ENCODE measurements around the gene SLC4A1. TPM values are rescaled to one million over a fixed set of nuclear protein-coding genes. Genes with fewer than 3 reads are reported as not detected.

SLC4A1 gene
- total and polyA plus RNA-seq, 2 of the 13 experiments (the other 11 are each of a cell fraction or from before 2014, with no cell fraction given), result not detected

DNA sequence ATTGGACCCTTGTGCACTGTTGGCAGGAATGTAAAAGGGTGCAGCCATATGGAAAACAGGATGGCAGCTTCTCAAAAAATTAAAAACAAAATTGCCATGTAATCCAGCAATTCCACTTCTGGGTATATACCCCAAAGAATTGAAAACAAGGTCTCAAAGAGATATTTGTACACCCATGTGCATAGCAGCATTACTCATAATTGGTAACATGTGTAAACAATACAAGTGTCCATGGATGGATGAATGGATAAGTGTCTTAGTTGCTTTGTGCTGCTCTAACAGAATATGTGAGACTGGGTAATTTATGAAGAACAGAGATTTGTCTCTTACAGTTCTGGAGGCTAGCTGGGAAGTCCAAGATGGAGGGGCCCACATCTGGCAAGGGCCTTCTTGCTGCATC, 36.7 kb upstream of the SLC4A1 start:
- no peak overlapping the region for H3K4me3 ChIP-seq (replicated peaks in 1 of 3; ENCODE audit: insufficient read depth in 1 of 3, low read depth in 2 of 3, low read length in 3 of 3)
- no peak overlapping the region for H3K9ac ChIP-seq (ENCODE audit: insufficient read depth, low read depth, low read length)
- H3K36me3 ChIP-seq (replicated peaks in 1 of 2; ENCODE audit: control insufficient read depth in 1 of 2, insufficient read depth in 2 of 2, low read length in 2 of 2), result no peaks in the 10 kb centered on the region
- H3K27ac ChIP-seq (ENCODE audit: extremely low read length, insufficient read depth, low read length), result no peak overlapping the region
- no peaks in the 10 kb centered on the region for H3K9me3 ChIP-seq (ENCODE audit: low read length)
- FAIRE-seq (no peak), DNase-seq (ENCODE audit: low spot score) (no peak), ATAC-seq (no peak)
- no peak overlapping the region for H3K4me2 ChIP-seq (ENCODE audit: low read depth, low read length)
- H3K79me2 ChIP-seq (ENCODE audit: insufficient read depth, low read length), result no peaks in the 10 kb centered on the region
- H3K4me1 ChIP-seq (ENCODE audit: insufficient read depth, low read length), result peaks cover 16% of the 10 kb centered on the region
- H3K27me3 ChIP-seq (ENCODE audit: control insufficient read depth in 1 of 2, insufficient read depth in 2 of 2, low read length in 2 of 2), result peaks cover 1 to 23% of the 10 kb centered on the region in 2 experiments; a peak in 4 of 5 replicates
- H2AFZ ChIP-seq (ENCODE audit: low read length), result no peak overlapping the region
- intact Hi-C loops (cut with micrococcal nuclease; ENCODE audit: unreplicated experiment) (no loop called here), in situ Hi-C loops (cut with HindIII; ENCODE audit: extremely low pct_ligation_motif_present, low pct_unique_long_range_greater_than_20kb) (no loop called here)
- ChIA-PET CTCF (ENCODE audit: low intra/inter-chr PET ratio, low total read pairs) (no interaction called here), POLR2A (no interaction called here)
- no peaks in the 10 kb centered on the region for H4K20me1 ChIP-seq (ENCODE audit: insufficient read depth, low read length)
- BruUV-seq (replicated peaks), result no TSS peak
- TF ChIP-seq ZNF3 (CRISPR knock-in tag; IDR thresholded peaks at IDR 0.05) (no peak), EEA1 (CRISPR knock-in tag; IDR thresholded peaks at IDR 0.05; ENCODE audit: borderline replicate concordance) (no peak), ZNF776 (CRISPR knock-in tag; IDR thresholded peaks at IDR 0.05) (no peak), ZSCAN22 (CRISPR knock-in tag; IDR thresholded peaks at IDR 0.05) (no peak), MED13 (CRISPR knock-in tag; IDR thresholded peaks at IDR 0.05) (no peak), ZFY (CRISPR knock-in tag; IDR thresholded peaks at IDR 0.05) (no peak), MXD3 (CRISPR knock-in tag; IDR thresholded peaks at IDR 0.05) (no peak), SNAI1 (CRISPR knock-in tag; IDR thresholded peaks at IDR 0.05; ENCODE audit: borderline replicate concordance) (no peak), ZNF121 (CRISPR knock-in tag; IDR thresholded peaks at IDR 0.05) (no peak), ZNF879 (CRISPR knock-in tag; IDR thresholded peaks at IDR 0.05) (no peak), RNF2 (conservative IDR thresholded peaks at IDR 0.05; ENCODE audit: low read depth) (no peak)
- TF ChIP-seq, protein P1, sequence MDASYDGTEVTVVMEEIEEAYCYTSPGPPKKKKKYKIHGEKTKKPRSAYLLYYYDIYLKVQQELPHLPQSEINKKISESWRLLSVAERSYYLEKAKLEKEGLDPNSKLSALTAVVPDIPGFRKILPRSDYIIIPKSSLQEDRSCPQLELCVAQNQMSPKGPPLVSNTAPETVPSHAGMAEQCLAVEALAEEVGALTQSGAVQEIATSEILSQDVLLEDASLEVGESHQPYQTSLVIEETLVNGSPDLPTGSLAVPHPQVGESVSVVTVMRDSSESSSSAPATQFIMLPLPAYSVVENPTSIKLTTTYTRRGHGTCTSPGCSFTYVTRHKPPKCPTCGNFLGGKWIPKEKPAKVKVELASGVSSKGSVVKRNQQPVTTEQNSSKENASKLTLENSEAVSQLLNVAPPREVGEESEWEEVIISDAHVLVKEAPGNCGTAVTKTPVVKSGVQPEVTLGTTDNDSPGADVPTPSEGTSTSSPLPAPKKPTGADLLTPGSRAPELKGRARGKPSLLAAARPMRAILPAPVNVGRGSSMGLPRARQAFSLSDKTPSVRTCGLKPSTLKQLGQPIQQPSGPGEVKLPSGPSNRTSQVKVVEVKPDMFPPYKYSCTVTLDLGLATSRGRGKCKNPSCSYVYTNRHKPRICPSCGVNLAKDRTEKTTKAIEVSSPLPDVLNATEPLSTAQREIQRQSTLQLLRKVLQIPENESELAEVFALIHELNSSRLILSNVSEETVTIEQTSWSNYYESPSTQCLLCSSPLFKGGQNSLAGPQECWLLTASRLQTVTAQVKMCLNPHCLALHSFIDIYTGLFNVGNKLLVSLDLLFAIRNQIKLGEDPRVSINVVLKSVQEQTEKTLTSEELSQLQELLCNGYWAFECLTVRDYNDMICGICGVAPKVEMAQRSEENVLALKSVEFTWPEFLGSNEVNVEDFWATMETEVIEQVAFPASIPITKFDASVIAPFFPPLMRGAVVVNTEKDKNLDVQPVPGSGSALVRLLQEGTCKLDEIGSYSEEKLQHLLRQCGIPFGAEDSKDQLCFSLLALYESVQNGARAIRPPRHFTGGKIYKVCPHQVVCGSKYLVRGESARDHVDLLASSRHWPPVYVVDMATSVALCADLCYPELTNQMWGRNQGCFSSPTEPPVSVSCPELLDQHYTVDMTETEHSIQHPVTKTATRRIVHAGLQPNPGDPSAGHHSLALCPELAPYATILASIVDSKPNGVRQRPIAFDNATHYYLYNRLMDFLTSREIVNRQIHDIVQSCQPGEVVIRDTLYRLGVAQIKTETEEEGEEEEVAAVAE (CRISPR knock-in tag; IDR thresholded peaks at IDR 0.05; ENCODE audit: borderline replicate concordance), result no peak
- TF ChIP-seq, protein P2, sequence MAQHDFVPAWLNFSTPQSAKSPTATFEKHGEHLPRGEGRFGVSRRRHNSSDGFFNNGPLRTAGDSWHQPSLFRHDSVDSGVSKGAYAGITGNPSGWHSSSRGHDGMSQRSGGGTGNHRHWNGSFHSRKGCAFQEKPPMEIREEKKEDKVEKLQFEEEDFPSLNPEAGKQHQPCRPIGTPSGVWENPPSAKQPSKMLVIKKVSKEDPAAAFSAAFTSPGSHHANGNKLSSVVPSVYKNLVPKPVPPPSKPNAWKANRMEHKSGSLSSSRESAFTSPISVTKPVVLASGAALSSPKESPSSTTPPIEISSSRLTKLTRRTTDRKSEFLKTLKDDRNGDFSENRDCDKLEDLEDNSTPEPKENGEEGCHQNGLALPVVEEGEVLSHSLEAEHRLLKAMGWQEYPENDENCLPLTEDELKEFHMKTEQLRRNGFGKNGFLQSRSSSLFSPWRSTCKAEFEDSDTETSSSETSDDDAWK (CRISPR knock-in tag; IDR thresholded peaks at IDR 0.05), result no peak
